ENCODE measurements around the gene USP37. TPM values are rescaled to one million over a fixed set of nuclear protein-coding genes. Genes with fewer than 3 reads are reported as not detected.

The USP37 gene
- 5.1 and 9.1 TPM in 2 replicates for total RNA-seq

GRCh38 chr2:218568190-218569037 lies at the start of gene USP37, which contains the start of gene CNOT9:
TSS of gene USP37 (minus strand) at chr2:218568351. CDS start at chr2:218558653, 9,698 bp downstream.
TSS of gene CNOT9 (plus strand) at chr2:218568839. CDS start at chr2:218568955, 116 bp downstream.

GRCh38 chr2:218607436-218608115 lies 39.4 kb upstream of the USP37 start, which contains the start of gene PLCD4:
TSS of gene PLCD4 (plus strand) at chr2:218607899. CDS start at chr2:218615740, 7,841 bp downstream.

GRCh38 chr2:218418717-218419458 lies 149.3 kb downstream of the USP37 start, which contains the start of gene VIL1:
TSS of gene VIL1 (plus strand) at chr2:218419123. CDS start at chr2:218423779, 4,656 bp downstream.

Other genes with a start within 250 kb of the USP37 start
- not detected in 2 replicates for gene CATIP, start 211.5 kb downstream of the USP37 start, total RNA-seq
- gene SLC11A1, start 186.1 kb downstream of the USP37 start, total RNA-seq = 0.63 TPM in 1 of 2 replicates, not detected in the other
- 45.6 and 98.8 TPM in 2 replicates for gene CTDSP1, start 168.5 kb downstream of the USP37 start, total RNA-seq
- gene VIL1, start 149.2 kb downstream of the USP37 start, total RNA-seq = not detected in 2 replicates
- gene CNOT9, start 488 bp upstream of the USP37 start, total RNA-seq = 44.2 and 77.7 TPM in 2 replicates
- 4.2 TPM in 1 of 2 replicates, not detected in the other for gene PLCD4, start 39.5 kb upstream of the USP37 start, total RNA-seq
- gene ZNF142, start 91.3 kb upstream of the USP37 start, total RNA-seq = 20.4 and 22.2 TPM in 2 replicates
- gene BCS1L, start 91.3 kb upstream of the USP37 start, total RNA-seq = 22.8 and 36.7 TPM in 2 replicates
- gene RNF25, start 103.7 kb upstream of the USP37 start, total RNA-seq = 25.7 and 36.3 TPM in 2 replicates
- 16.1 and 32.5 TPM in 2 replicates for gene STK36, start 103.7 kb upstream of the USP37 start, total RNA-seq
- gene TTLL4, start 142.5 kb upstream of the USP37 start, total RNA-seq = 14.8 and 30.0 TPM in 2 replicates
- 11.9 and 26.1 TPM in 2 replicates for gene CYP27A1, start 213.8 kb upstream of the USP37 start, total RNA-seq

Data from mesangial cell (primary cell).